Measurements from ENCODE around the gene TBC1D20.

Gene TBC1D20

GRCh38 chr20:437787-438486 lies 24.4 kb downstream of the TBC1D20 start:
- DNase-seq: no peak

DNA sequence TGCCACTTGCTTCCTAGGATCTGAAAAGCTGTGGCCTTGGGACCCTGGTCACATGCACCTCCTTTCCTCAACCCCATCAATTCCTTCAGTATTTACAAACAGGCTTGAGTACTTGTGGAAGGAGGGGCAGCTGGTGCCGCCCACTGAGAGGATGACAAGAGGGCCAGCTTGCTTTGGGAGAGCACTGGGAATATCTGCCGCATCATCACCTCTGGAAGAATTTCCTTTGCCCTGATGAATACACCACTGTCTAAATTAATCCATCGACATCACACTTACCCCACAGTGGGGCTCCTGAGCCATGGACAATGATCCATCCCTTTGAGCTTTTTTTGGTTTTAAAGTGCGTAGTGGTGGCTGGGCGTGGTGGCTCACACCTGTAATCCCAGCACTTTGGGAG lies 25.9 kb downstream of the TBC1D20 start:
- DNase-seq: no peak

DNA sequence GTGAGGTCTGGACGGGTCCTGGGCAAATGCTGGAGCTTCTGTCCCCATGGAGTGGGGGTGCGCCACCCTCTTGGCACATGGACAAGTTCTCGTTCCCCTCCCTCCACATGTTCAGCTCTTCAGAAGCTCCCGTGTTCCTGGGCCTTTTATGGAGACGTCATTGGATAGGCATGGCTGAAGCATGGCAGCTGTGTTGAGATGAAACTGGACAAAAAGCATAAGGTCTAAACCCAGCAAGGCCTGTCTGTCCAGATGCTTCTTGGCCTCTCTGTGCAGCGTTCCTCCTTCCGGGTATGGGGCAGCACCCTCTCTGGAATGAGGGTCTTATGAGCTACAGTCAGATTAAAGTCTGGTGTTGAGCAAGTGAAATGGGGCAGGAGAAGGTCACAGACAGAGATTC lies 26.8 kb downstream of the TBC1D20 start:
- DNase-seq: no peak

DNA sequence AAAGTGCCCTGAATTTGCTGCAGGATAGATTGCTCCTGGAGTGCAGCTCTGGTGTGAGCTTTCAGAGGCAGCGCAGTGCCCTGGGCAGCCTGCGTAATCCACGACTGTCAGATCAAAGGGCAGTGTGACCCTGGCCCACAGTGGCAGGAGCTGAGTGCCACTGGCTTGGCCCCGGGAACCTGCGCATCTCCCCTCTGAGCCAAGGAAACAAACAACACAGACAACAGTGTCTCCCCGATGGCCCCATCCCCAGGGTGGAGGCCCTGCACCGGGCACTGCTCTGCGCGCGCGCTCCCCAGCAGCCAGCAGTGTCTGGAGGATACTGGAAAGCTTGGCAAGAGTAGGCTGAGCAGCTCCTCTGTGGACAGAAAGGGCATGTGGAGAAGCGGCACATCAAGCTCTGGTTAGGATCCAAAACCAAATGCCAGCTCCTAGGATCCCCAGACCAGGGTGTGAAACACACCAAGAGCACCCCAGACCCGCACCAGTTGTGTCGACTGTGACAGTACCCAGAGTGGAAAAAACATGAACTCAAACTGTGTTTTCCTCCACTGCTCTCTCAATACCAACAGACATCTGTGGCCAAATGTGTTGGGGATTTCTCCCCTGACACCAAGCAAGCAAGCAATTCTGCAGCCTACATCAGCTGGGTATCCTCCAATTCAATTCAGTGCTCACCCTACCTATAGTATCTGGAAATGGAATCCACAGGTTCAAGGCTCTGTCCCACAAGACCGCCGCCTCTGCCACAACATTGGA lies 27.5 kb downstream of the TBC1D20 start:
- no peak for DNase-seq

DNA sequence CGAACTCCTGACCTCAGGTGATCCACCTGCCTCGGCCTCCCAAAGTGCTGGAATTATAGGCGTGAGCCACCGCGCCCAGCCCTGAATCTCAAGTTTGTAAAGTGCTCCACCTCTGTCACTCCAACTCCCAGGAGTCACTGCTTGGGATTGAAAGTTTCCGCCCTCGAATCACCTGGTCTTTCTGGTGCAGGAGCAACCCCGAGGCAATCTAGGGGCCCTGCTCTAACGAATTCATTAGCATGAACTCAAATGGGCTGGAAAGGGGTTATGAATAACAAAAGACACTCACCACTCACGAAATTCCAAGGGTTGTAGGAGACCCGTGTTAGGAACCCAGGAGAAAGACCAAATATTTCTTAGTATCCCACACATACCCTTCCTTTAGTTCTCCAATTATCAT lies 28.1 kb downstream of the TBC1D20 start:
- DNase-seq: no peak

- peak; percentile 75 for DNase-seq
Observed at GRCh38 chr20:433300-433975, 28.9 kb downstream of the TBC1D20 start.

- no peak for DNase-seq
Observed at GRCh38 chr20:432677-433299, 29.5 kb downstream of the TBC1D20 start.

- DNase-seq: no peak
Observed at GRCh38 chr20:432208-432607, 30.1 kb downstream of the TBC1D20 start.

DNA sequence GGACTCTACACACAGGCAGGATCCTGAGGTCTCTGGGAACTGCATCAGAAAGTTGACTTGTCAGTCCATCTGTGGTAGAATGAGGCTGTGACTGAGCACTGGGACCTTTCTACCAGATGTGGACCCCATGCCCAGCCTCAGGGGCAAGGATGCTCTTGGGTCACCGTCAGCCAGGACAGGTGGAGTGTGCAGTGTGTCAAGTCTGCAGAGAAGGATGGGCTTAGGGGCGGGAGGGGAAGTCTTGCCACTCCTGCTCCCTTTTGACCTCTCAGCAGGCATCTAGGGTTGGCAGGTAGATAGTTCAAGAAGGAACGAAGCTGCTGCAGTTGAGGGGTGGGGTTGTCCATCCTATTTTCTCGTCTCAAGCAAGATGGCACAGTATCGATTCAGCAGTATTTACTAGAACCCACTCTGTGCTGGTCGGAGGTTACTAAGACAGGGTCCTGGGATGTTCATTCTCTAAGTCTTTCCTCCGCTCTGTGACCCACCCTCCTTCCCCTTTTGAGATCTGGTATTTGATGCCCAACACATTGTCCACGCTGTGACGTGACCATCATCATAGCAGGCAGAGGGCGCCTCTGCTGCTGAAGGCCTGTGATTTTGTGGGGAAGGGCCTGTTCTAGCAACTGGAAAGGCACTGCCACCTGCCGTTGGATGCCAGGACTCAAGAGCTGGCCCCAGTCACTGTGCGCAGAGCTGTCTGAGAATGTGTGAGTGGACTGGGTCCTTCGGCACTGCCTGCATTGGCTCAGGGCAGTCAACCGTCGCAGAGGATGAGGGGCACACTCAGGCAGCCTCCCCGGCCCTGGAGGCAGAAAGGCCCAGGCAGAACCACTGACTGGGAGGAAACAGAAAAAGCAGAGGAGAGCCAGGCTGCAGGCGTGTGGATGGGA lies 31.1 kb downstream of the TBC1D20 start:
- DNase-seq: peak; percentile 17

GRCh38 chr20:430091-430999 lies 32.0 kb downstream of the TBC1D20 start:
- DNase-seq: no peak

DNA sequence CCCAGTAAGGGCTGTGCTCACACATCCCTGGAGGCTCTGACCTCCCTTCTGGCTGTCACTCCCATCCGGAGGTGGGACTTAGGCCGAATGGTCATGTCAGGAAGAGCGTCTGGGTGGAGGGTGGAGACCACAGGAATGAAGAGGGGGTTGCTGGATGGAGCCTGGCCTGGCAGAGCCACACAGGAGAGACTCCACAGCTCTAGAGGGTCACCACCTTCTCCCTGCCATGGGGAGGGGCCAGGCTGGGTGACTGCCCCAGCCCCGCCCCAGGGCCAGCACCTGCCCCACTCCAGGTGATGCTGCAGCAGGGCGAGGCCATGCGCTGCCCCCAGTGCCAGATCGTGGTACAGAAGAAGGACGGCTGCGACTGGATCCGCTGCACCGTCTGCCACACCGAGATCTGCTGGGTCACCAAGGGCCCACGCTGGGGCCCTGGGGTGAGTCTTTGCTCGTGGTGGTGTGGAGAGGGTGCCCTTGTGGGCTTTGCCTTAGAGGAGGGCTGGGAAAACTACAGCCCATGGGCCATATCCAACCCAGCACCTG lies 33.6 kb downstream of the TBC1D20 start:
- DNase-seq: no peak

- DNase-seq: no peak
Observed at GRCh38 chr20:427849-428657, 34.3 kb downstream of the TBC1D20 start.

- DNase-seq: no peak
Observed at GRCh38 chr20:427401-427800, 34.9 kb downstream of the TBC1D20 start.

DNA sequence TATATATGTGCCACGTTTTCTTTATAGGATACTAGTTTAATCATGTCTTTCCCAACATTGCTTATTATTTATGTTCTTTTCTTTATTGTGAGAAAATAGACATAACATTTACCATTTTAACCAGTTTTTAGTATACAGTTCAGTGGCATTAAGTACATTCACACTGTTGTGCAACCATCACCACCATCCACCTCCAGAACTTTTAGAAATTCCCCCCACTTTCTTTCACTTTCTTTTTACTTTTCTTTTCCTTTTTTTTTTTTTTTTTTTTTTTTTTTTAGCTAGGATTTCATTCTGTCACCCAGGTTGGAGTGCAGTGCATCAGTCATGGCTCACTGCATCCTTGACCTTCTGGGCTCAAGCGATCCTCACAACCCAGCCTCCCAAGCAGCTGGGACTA lies 35.8 kb downstream of the TBC1D20 start:
- no peak for DNase-seq

DNA sequence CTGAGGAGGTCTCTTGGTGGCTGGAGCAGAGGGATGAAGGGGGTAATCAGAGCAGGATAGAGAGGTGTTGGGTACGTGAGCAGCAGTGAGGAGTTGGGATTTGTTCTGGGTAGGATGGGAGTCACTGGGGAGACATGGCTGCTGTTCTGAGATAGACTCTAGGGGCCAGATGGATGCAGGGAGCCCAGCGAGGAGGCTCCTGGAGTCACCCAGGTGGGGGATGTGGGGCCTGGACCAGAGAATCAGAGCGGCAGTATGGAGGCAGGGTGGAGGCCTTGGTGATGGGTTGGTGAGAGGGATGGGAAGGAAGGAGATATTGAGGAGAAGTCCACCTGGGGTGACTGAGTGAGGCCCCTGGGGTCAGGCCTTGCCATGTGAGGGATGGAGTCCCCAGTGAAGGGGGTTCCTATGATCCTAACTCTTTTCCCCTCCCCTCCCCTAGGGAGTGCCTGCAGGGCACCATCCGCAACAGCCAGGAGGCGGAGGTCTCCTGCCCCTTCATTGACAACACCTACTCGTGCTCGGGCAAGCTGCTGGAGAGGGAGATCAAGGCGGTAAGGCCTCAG lies 40.6 kb downstream of the TBC1D20 start:
- DNase-seq: no peak

GRCh38 chr20:420721-421574 lies 41.4 kb downstream of the TBC1D20 start:
- no peak for DNase-seq

- DNase-seq: no peak
Observed at GRCh38 chr20:420166-420620, 42.1 kb downstream of the TBC1D20 start.

DNA sequence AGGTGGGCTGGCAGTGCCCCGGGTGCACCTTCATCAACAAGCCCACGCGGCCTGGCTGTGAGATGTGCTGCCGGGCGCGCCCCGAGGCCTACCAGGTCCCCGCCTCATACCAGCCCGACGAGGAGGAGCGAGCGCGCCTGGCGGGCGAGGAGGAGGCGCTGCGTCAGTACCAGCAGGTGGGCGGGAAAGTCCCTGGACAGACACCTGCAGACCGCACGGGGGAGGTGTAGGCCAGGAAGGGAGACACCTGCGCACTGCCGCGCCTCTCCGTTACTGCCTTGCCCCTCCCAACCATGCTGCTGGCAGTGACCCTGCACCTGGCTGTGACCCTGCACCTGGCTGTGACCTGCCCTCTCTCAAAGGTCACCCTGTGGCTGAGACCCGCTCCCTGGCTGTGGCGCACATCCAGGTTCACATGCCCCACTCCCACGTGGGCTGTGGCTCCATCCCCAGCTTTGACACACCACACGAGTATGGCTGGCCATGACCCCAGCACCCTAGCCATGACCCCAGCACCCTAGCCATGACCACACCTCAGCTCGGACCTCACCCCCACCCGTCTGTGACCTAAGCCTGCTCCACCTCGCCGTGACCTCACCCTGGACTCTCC lies 42.7 kb downstream of the TBC1D20 start:
- no peak for DNase-seq
